HepG2 (cell line): ENCODE measurements around the gene ENGASE. TPM values are rescaled to one million over a fixed set of nuclear protein-coding genes. Genes with fewer than 3 reads are reported as not detected.

Source experiments
- ATAC-seq: fragments of 200-7000 bp; cut with Tn5 transposase; 3 replicates; pipeline ENCODE4 v1.9.1; 2020; ENCODE audit warnings: mild to moderate bottlenecking, moderate library complexity
- BruUV-seq: library from RNA; stranded (reverse); fragments of 400-500 nt; replicated peaks from 2 replicates; lab custom pipeline; 2021; lab: Mats Ljungman, UMichigan
- CTCF ChIA-PET: fragments of 300-600 bp; formaldehyde crosslinking; extraction: SDS; loops from one replicate; lab custom pipeline; 2021; ENCODE audit warnings: low total read pairs, inconsistent platforms, low intra/inter-chr PET ratio; lab: Yijun Ruan, JAX
- POLR2A ChIA-PET: fragments of 350-600 bp; sonication (Branson Sonifier 250); formaldehyde crosslinking; loops from one replicate; lab custom pipeline; 2020; ENCODE audit warnings: antibody characterized with exemption, inconsistent platforms; lab: Yijun Ruan, JAX
- DNase-seq: peaks from one replicate; pipeline ENCODE4 v3.0.0-alpha.2; 2015; ENCODE audit warnings: low spot score
- FAIRE-seq: peaks from 3 replicates; lab custom pipeline; 2011; peaks lifted over from hg19 to GRCh38; lab: Jason Lieb, UNC
- H2AFZ ChIP-seq: one replicate; pipeline ENCODE4 v1.6.1; 2011; ENCODE audit warnings: low read length, inconsistent platforms
- H3K27ac ChIP-seq: fragments of 300-600 bp; 3 replicates; pipeline ENCODE4 v1.8.0; 2011; ENCODE audit warnings: mixed run types, mild to moderate bottlenecking, mixed read lengths, low read length, inconsistent platforms; ENCODE audit not compliant: insufficient read depth; ENCODE audit errors: extremely low read length
- H3K27me3 ChIP-seq, 2 experiments: fragments of 200-600 bp in 1 of 2; 2 replicates in 1 of 2; 3 replicates in 1 of 2; pipeline versions ENCODE4 v1.6.0 to v1.8.0; 2011; ENCODE audit warnings: low read length in 2 of 2, mild to moderate bottlenecking in 2 of 2, moderate library complexity in 2 of 2, inconsistent platforms in 1 of 2; ENCODE audit not compliant: insufficient read depth in 2 of 2, control insufficient read depth in 1 of 2
- H3K36me3 ChIP-seq, 2 experiments: fragments of 200-600 bp in 1 of 2; replicated peaks in 1 of 2; 2 replicates in 1 of 2; 3 replicates in 1 of 2; pipeline versions ENCODE4 v1.5.1 to v1.8.0; 2011; ENCODE audit warnings: low read length in 2 of 2, inconsistent platforms in 1 of 2; ENCODE audit not compliant: insufficient read depth in 2 of 2, control insufficient read depth in 1 of 2
- H3K4me1 ChIP-seq: 2 replicates; pipeline ENCODE4 v1.5.1; 2012; ENCODE audit warnings: low read length, inconsistent platforms; ENCODE audit not compliant: insufficient read depth
- H3K4me2 ChIP-seq: 2 replicates; pipeline ENCODE4 v1.6.0; 2011; ENCODE audit warnings: low read depth, low read length, inconsistent platforms
- H3K4me3 ChIP-seq, 3 experiments: fragments of 200-600 bp in 1 of 3; sonication (generic), shearing (Covaris generic) in 1 of 3; replicated peaks in 1 of 3; 2 replicates each; pipeline ENCODE4 v1.5.1; 2011 to 2016; ENCODE audit warnings: low read length in 3 of 3, inconsistent platforms in 2 of 3, low read depth in 2 of 3, mild to moderate bottlenecking in 2 of 3, control low read depth in 1 of 3, mixed read lengths in 1 of 3; ENCODE audit not compliant: insufficient read depth in 1 of 3
- H3K79me2 ChIP-seq: one replicate; pipeline ENCODE4 v1.6.1; 2011; ENCODE audit warnings: low read length, inconsistent platforms; ENCODE audit not compliant: insufficient read depth
- H3K9ac ChIP-seq: 2 replicates; pipeline ENCODE4 v1.6.0; 2011; ENCODE audit warnings: mild to moderate bottlenecking, low read depth, low read length, inconsistent platforms; ENCODE audit not compliant: insufficient read depth
- H3K9me3 ChIP-seq: 2 replicates; pipeline ENCODE4 v1.5.1; 2012; ENCODE audit warnings: mild to moderate bottlenecking, low read length
- H4K20me1 ChIP-seq: 2 replicates; pipeline ENCODE4 v1.6.0; 2011; ENCODE audit warnings: inconsistent platforms, mild to moderate bottlenecking, low read length, moderate library complexity; ENCODE audit not compliant: insufficient read depth
- ATF2 ChIP-seq: sonication (generic); formaldehyde crosslinking; IDR thresholded peaks from 2 replicates; pipeline ENCODE4 v1.4.0; 2020; ENCODE audit warnings: missing genetic modification reagents
- CHD4 ChIP-seq: fragments of 200-600 bp; sonication (generic); IDR thresholded peaks from 2 replicates; pipeline ENCODE4 v1.7.0; 2017; ENCODE audit warnings: mild to moderate bottlenecking, low read length, borderline replicate concordance
- DPF2 ChIP-seq: sonication (generic); formaldehyde crosslinking; IDR thresholded peaks from 2 replicates; pipeline ENCODE4 v1.4.0; 2020; ENCODE audit warnings: mild to moderate bottlenecking, low read depth, missing genetic modification reagents, borderline replicate concordance
- FOXA1 ChIP-seq, 2 experiments: fragments of 450-650 bp in 1 of 2; sonication (generic) in 1 of 2; formaldehyde crosslinking in 1 of 2; IDR thresholded peaks; 2 replicates each; pipeline versions ENCODE4 v1.4.0 to v1.6.1; 2016 to 2020; ENCODE audit warnings: missing genetic modification reagents in 1 of 2
- POLR2G ChIP-seq: fragments of 200-400 bp; formaldehyde crosslinking; IDR thresholded peaks from 2 replicates; pipeline ENCODE4 v1.6.1; 2018; ENCODE audit warnings: mild to moderate bottlenecking, low read depth, low read length, moderate library complexity
- ZC3H13 ChIP-seq: sonication (generic); formaldehyde crosslinking; IDR thresholded peaks from 2 replicates; pipeline ENCODE4 v1.8.1; 2023; ENCODE audit warnings: mild to moderate bottlenecking, missing genetic modification reagents, moderate library complexity
- ZNF12 ChIP-seq: sonication (generic); formaldehyde crosslinking; IDR thresholded peaks from 2 replicates; pipeline ENCODE4 v1.5.0; 2020; ENCODE audit warnings: missing genetic modification reagents
- ZNF484 ChIP-seq: sonication (generic); formaldehyde crosslinking; IDR thresholded peaks from 2 replicates; pipeline ENCODE4 v1.5.1; 2020; ENCODE audit warnings: mild to moderate bottlenecking, low read depth, missing genetic modification reagents, borderline replicate concordance
- ZNF660 ChIP-seq: sonication (generic); formaldehyde crosslinking; IDR thresholded peaks from 2 replicates; pipeline ENCODE4 v1.5.1; 2020; ENCODE audit warnings: mild to moderate bottlenecking, low read depth, missing genetic modification reagents, borderline replicate concordance
- ZNF772 ChIP-seq: sonication (generic); formaldehyde crosslinking; IDR thresholded peaks from 2 replicates; pipeline ENCODE4 v1.5.0; 2020; ENCODE audit warnings: mild to moderate bottlenecking, missing genetic modification reagents
- WGBS: methylation state at CpG from one replicate; pipeline ENCODE4 v1.1.6; 2017; ENCODE audit warnings: low lambda C conversion rate; 5-methylcytosine and 5-hydroxymethylcytosine counted together
- in situ Hi-C: cut with HindIII; loops from 2 replicates; pipeline ENCODE4 v1.10.0; 2017; ENCODE audit warnings: low pct_unique_long_range_greater_than_20kb; ENCODE audit not compliant: extremely low pct_ligation_motif_present
- intact Hi-C: fragments of 100-400 bp; cut with micrococcal nuclease; formaldehyde crosslinking; loops from one replicate; pipeline ENCODE4 v1.10.0; 2022; ENCODE audit not compliant: unreplicated experiment
- polyA plus RNA-seq, 8 experiments: library from polyadenylated mRNA; depleted of rRNA in 3 of 8; stranded (reverse) in 7 of 8; unstranded in 1 of 8; fragments of >200 nt; fragmentation: Illumina TruSeq in 4 of 8; extraction: Trizol in 4 of 8; gene quantifications; 2 replicates each; pipeline versions ENCODE4 v1.2.1 to v1.2.3, GENCODE V29; 2011 to 2016; ENCODE audit warnings: low read depth in 4 of 8, missing spikeins in 1 of 8, mixed read lengths in 1 of 8; ENCODE audit not compliant: insufficient read depth in 1 of 8
- total RNA-seq, 5 experiments: library from RNA; depleted of rRNA; stranded (reverse); fragments of >200 nt; fragmentation: Illumina TruSeq; extraction: Trizol; gene quantifications; 2 replicates each; pipeline ENCODE4 v1.2.3, GENCODE V29; 2016; ENCODE audit warnings: low read depth in 1 of 5
- TF ChIP-seq, protein P1 (sequence below): sonication (generic); formaldehyde crosslinking; IDR thresholded peaks from 2 replicates; pipeline ENCODE4 v1.4.0; 2020; ENCODE audit warnings: mild to moderate bottlenecking, missing genetic modification reagents, borderline replicate concordance

The ENGASE gene
- total and polyA plus RNA-seq, 2 of the 13 experiments (the other 11 are each of a cell fraction or from before 2014, with no cell fraction given) = 10.6 to 18.1 TPM

- DNase-seq (no peak), ATAC-seq (no peak), FAIRE-seq (no peak)
- in situ Hi-C loops (no loop called here), intact Hi-C loops (no loop called here)
- H3K4me3 ChIP-seq = no peak overlapping the region
- H2AFZ ChIP-seq = no peak overlapping the region
- no TSS peak for BruUV-seq
- no peaks in the 10 kb centered on the region; the same call in 1 of the 2 replicates for H4K20me1 ChIP-seq
- peaks cover 29 to 75% of the 10 kb centered on the region in 2 experiments for H3K27me3 ChIP-seq
- CTCF ChIA-PET = no interaction called here
- H3K27ac ChIP-seq = no peak overlapping the region
- whole genome bisulfite sequencing = 0% methylated on average over 4 of the region's 4 CpGs
- H3K4me1 ChIP-seq = 0 out of 2 replicates have a peak, but pooled peaks cover 6% of the 10 kb centered on the region
- H3K36me3 ChIP-seq = no peaks in the 10 kb centered on the region
- no peaks in the 10 kb centered on the region for H3K9me3 ChIP-seq
- no peaks in the 10 kb centered on the region for H3K79me2 ChIP-seq
- TF ChIP-seq ATF2 (CRISPR knock-in tag) = no peak
- TF ChIP-seq ZNF660 (CRISPR knock-in tag) = no peak
- no peak for TF ChIP-seq ZNF772 (CRISPR knock-in tag)
- TF ChIP-seq, protein P1, sequence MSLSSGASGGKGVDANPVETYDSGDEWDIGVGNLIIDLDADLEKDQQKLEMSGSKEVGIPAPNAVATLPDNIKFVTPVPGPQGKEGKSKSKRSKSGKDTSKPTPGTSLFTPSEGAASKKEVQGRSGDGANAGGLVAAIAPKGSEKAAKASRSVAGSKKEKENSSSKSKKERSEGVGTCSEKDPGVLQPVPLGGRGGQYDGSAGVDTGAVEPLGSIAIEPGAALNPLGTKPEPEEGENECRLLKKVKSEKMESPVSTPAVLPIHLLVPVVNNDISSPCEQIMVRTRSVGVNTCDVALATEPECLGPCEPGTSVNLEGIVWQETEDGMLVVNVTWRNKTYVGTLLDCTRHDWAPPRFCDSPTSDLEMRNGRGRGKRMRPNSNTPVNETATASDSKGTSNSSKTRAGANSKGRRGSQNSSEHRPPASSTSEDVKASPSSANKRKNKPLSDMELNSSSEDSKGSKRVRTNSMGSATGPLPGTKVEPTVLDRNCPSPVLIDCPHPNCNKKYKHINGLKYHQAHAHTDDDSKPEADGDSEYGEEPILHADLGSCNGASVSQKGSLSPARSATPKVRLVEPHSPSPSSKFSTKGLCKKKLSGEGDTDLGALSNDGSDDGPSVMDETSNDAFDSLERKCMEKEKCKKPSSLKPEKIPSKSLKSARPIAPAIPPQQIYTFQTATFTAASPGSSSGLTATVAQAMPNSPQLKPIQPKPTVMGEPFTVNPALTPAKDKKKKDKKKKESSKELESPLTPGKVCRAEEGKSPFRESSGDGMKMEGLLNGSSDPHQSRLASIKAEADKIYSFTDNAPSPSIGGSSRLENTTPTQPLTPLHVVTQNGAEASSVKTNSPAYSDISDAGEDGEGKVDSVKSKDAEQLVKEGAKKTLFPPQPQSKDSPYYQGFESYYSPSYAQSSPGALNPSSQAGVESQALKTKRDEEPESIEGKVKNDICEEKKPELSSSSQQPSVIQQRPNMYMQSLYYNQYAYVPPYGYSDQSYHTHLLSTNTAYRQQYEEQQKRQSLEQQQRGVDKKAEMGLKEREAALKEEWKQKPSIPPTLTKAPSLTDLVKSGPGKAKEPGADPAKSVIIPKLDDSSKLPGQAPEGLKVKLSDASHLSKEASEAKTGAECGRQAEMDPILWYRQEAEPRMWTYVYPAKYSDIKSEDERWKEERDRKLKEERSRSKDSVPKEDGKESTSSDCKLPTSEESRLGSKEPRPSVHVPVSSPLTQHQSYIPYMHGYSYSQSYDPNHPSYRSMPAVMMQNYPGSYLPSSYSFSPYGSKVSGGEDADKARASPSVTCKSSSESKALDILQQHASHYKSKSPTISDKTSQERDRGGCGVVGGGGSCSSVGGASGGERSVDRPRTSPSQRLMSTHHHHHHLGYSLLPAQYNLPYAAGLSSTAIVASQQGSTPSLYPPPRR = no peak
- no peak for TF ChIP-seq POLR2G
- no peak for TF ChIP-seq DPF2
- no peak for TF ChIP-seq ZNF12 (CRISPR knock-in tag)
- TF ChIP-seq ZNF484 (CRISPR knock-in tag) = no peak
- TF ChIP-seq ZC3H13 (CRISPR knock-in tag) = no peak
- no peak for TF ChIP-seq CHD4
- no peak for TF ChIP-seq FOXA1 (IDR thresholded peaks at IDR 0.05)
- TF ChIP-seq FOXA1 (CRISPR knock-in tag; IDR thresholded peaks at IDR 0.05) = no peak
- TF ChIP-seq, all 625 proteins: peak for 0
- POLR2A ChIA-PET = no interaction called here
- Histone ChIP-seq H3K4me2 (no peak overlapping the region), H3K9ac (no peak overlapping the region)
These were observed 44.3 kb downstream of the ENGASE start for GRCh38 chr17:79118924-79119323.
